HG03354 (cell line): ENCODE data around the gene ARL13A.

ENCODE experiments used
- ATAC-seq: cut with Tn5 transposase; IDR thresholded peaks from one replicate; pipeline ENCODE4 v1.9.1; 2021; ENCODE audit warnings: mild to moderate bottlenecking; ENCODE audit not compliant: unreplicated experiment, poor library complexity, severe bottlenecking

ARL13A gene

GRCh38 chrX:100969408-100969807 lies at the start of gene ARL13A:
Gene ARL13A (plus strand): TSS chrX:100969708. CDS start chrX:100973690, 3,982 bp downstream.
- no peak for ATAC-seq

DNA sequence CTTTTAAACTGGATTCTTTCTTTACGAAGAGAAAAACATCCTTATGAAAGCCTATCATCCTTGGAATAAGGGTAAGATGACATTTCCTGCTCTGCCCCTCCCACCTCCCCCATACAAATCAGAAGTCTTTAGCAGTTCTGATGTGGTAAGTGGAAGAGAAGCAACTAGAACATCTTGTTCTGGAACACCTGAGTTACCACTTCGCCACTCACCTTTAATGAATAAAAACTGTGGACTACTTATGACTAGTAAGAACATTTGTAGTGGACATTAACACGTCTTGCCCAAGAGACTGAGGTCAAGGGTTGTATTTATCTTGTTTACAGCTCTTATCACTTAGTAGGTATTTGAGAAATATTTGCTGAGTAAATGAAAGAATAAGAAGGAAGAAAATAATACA lies 45.1 kb upstream of the ARL13A start:
- no peak for ATAC-seq

GRCh38 chrX:100926453-100926852 lies 43.1 kb upstream of the ARL13A start:
- ATAC-seq: no peak

DNA sequence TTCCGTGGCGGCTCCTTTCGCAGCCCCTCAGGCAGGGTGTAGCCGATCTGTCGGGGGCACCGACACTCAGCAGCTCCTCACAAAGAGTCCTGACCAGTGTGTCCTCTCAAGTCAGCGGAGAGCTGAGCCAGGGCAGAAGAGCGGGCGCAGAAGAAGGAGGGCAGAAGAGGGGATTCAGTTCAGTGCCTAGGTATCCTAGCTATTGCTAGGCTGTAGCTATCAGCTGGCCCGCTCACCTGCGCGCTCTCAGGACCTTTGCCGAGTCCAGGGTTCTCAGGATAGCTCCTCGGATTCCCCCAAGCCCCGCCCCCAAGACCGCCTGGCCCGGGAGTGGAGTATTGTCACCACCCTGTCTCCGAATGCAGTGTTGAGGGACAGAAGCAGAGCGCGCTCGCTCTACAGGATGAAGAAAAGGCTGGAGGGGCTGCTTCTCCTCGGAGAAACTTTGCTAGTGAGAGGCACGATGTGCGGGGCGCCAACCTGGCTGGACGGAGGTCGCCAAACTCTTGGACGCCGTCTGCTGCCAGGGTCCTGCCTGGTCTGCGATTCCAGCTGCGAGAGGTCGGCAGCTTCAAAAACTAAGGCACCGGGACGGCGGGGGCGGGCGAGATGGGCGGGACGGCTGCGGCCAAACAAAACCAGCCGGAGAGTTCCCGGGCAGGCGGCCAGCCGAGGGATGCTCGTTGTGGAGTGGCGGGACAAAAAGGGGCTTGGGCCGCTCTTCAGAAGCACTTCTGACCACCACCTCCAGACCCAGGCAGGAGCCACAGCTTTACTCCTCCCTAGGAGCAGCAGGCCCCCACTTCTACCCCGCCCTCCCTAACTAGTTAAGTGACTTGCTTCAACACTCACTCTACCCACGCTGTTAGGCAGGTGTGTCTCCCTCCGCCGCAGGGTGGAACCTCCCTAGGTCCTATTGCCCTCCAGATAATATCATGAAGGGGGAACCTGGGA lies 40.6 kb upstream of the ARL13A start, which contains the start of gene XKRX:
Gene XKRX, minus strand, starts transcription at position 258 of the 954 bp plus-strand sequence. CDS start 613 bp downstream, outside the sequence.
- ATAC-seq: peak; percentile 73

- peak; percentile 69 for ATAC-seq
Observed at GRCh38 chrX:100931218-100931924, 38.1 kb upstream of the ARL13A start.

- ATAC-seq: peak; percentile 30
Observed at GRCh38 chrX:100931925-100932285, 37.6 kb upstream of the ARL13A start.

- no peak for ATAC-seq
Observed at GRCh38 chrX:100935767-100936166, 33.7 kb upstream of the ARL13A start.

GRCh38 chrX:100939333-100939732 lies 30.2 kb upstream of the ARL13A start:
- ATAC-seq: no peak

DNA sequence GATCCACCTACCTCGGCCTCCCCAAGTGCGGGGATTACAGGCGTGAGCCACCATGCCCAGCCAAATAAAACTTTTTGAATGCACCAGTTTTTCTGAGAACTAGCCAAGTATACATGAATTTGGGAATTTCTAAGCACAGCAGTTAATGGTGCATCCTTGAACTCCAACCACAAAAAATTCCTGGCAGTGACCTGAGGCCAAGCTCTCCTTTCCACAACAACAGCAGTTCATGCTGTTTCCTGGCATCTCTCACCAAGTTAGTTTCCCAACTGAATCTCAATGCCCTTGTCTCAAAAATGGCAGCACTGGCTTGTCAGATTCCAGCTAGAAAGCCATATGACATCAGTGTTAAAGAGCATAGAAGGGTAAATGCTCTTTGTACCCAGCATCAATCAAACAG lies 24.9 kb upstream of the ARL13A start:
- ATAC-seq: no peak

GRCh38 chrX:100946299-100946927 lies 23.1 kb upstream of the ARL13A start:
- ATAC-seq: no peak

DNA sequence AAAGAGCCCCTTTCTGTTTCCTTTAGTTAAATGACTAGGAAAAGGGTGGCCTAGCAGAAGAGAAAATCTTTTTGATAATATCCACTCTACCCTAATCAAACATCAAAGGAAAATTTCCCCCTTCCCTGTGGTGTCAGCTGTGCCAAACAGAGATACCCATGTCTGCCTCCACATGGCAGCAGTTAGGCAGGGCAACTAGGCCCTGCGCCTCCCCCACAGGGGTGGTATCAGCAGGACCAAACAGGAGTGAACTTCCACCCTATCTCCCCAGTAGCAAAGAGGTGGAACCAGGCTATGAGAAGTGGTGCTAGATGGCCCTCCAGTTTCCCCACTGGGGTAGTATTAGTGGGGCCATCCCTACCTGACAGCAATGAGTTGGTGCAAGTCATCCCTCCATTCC lies 21.0 kb upstream of the ARL13A start:
- ATAC-seq: no peak

DNA sequence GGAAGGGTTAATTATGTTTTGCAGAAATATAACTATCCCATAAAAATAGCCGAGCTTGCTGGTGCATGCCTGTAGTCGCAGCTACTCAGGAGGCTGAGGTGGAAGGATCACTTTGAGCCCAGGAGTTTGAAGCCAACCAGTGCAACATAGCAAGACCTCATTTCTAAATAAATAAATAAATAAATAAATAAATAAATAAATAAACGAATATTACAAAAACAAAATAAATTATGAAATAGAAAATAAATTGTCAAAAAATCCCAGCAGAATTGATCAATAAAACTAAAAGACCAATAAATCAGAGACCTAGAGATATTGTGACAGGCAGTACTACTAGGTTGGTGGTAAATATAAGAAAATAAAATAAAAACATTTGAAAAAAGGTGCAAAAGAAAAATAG lies 6.7 kb upstream of the ARL13A start:
- no peak for ATAC-seq

GRCh38 chrX:100964362-100964761 lies 5.1 kb upstream of the ARL13A start:
- no peak for ATAC-seq

DNA sequence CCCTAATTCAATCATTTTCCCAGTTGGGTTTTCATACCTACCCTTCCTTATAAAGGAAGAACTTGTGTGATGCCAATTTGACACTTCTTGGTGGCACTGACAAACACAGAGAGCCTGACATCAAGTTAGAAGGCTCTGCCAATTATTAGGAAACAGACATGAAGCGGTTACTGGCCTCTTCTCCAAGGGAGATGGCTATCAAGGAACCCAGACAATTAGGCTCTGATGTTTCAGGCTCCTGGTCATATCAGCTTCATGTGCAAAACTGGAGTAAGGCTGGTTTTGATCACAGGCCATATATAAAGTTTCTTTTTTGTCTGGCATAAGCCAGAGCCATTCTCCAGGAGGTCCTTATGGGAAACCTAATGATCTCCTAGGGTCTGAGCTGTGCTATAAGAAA lies 428 bp downstream of the ARL13A start:
- no peak for ATAC-seq

GRCh38 chrX:100973411-100973810 lies 3.9 kb downstream of the ARL13A start:
- ATAC-seq: no peak

DNA sequence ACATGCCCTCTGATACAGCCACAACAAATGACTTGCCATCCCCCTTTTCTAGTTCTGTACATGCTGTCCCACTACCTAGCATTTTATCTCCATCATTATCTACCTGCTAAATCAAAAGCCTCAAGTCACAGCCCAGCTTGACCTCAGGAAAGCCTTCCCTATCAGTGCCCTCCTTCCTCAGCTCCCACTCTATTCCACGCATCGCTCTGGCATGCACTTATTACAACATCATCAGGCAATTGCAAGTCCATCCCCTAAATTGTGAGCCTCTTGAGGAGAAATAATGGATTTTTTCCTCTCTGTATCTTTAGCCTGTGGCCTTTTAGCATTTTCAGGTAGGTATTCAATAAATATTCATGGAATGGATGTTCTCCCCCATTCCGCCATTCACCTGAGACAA lies 5.7 kb downstream of the ARL13A start:
- no peak for ATAC-seq

GRCh38 chrX:100976211-100976610 lies 6.7 kb downstream of the ARL13A start:
- no peak for ATAC-seq

DNA sequence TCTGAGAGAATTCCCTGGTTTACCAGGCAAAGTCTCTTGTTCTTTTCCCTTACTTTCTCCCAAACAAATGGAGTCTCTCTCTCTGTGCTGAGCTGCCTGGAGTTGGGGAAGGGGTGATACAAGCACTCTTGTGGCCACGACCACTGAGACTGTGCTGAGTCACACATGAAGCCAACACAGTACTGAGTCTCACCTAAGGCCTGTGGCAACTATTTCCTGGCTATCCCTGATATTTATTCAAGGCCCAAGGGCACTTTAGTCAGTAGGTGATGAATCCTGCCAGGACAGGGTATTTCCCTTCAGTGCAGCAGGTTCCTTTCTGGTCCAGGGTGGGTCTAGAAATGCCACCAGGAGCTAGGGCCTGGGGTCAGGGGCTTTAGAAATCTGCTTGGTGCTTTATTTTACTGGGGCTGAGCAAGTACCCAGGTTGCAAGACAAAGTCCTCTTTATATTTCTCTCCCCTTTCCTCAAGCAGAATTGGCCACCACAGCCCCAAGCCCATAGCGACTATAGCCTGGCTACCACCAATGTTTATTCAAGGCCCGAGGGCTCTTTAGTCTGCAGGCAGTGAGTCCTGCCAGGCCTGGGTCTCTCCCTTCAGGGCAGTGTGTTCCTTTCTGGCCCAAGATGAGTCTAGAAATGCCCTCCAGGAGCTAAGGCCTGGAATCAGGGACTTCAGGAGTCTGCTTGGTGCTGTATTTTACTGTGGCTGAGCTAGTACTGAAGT lies 10.5 kb downstream of the ARL13A start:
- no peak for ATAC-seq

DNA sequence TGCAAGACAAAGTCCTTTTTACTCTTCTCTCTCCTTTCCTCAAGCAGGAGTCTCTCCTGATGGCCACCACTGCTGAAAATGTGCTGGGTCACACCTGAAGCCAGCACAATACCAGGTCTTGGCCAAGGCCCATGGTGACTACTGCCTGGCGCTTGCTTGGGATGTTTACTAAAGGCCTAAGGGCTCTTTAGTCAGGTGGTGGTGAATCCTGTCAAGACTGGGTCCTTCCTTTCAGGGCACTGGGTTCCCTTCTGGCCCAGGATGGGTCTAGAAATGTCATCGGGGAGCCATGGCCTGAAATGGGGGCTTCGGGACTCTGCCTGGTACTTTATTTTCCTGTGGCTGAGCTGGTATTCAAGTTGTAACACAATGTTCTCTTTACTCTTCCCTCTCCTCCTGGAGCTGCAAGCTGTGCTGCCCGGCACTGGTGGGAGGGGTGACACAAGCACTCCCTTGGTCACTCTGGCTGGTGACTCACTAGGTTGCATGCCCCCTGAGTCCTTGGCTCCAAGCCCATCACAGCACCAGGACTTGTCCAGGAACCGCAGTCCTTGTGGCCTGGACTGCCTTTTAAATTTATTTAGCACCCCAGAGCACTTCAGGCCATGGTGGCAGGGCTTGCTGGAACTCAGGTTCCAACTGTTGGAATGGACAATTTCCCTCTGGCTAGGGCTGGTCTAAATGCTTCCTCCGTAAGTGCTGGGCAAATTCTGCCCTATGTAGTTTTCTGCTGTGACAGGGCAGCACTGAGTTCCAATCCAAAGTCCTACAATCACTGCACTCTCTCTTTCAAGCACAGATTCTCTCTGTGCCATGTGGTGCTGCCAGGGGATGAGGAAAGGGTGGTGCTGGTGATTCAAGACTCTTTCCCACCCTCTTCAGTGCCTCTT lies 11.3 kb downstream of the ARL13A start:
- ATAC-seq: no peak
